Activated B cell treated with CpG ODN at 0.5 μM for 24 hours (primary cell): ENCODE data around the gene BMERB1. TPM values are rescaled to one million over a fixed set of nuclear protein-coding genes. Genes with fewer than 3 reads are reported as not detected.

ENCODE experiments used
- ATAC-seq: fragments of 200-7000 bp; cut with Tn5 transposase; one replicate; pipeline ENCODE4 v1.10.0; 2021; ENCODE audit warnings: low read depth, mild to moderate bottlenecking, moderate library complexity
- CTCF ChIA-PET: fragments of 350-600 bp; sonication (Branson Sonifier 250); formaldehyde crosslinking; loops from one replicate; lab custom pipeline; 2021; ENCODE audit warnings: antibody characterized with exemption; lab: Charles Lee
- POLR2A ChIA-PET: fragments of 350-600 bp; sonication (Branson Sonifier 250); formaldehyde crosslinking; loops from one replicate; lab custom pipeline; 2021; ENCODE audit warnings: antibody characterized with exemption; lab: Charles Lee
- DNase-seq: peaks from one replicate; pipeline ENCODE4 v3.0.0; 2022
- H3K27ac Mint-ChIP-seq: one replicate; pipeline ENCODE4 v1.8.0; 2020; ENCODE audit warnings: mixed read lengths
- H3K27me3 Mint-ChIP-seq: one replicate; pipeline ENCODE4 v1.8.0; 2021; ENCODE audit warnings: mixed read lengths
- H3K36me3 Mint-ChIP-seq: one replicate; pipeline ENCODE4 v1.8.0; 2021; ENCODE audit warnings: low read depth, mixed read lengths
- H3K4me1 Mint-ChIP-seq: one replicate; pipeline ENCODE4 v1.8.0; 2021; ENCODE audit warnings: mixed read lengths
- H3K4me3 Mint-ChIP-seq: one replicate; pipeline ENCODE4 v1.8.0; 2020; ENCODE audit warnings: mild to moderate bottlenecking, mixed read lengths
- H3K9me3 Mint-ChIP-seq: one replicate; pipeline ENCODE4 v1.8.0; 2020; ENCODE audit warnings: mixed read lengths
- CTCF ChIP-seq: fragments of 200-600 bp; IDR thresholded peaks from one replicate; pipeline ENCODE4 v1.8.0; 2022; ENCODE audit warnings: antibody characterized with exemption, mild to moderate bottlenecking
- intact Hi-C: fragments of 100-400 bp; cut with micrococcal nuclease; formaldehyde crosslinking; loops from one replicate; pipeline ENCODE4 v1.15.1; 2024
- total RNA-seq: library from RNA; stranded (reverse); gene quantifications from 2 replicates; pipeline ENCODE4 v1.2.3, GENCODE V29; 2022

BMERB1 gene
- total RNA-seq, 1 donor from 2014 or later = 7.1 TPM

GRCh38 chr16:15597822-15598647 lies 163.6 kb downstream of the BMERB1 start:
- H3K36me3 Mint-ChIP-seq = peaks cover 97% of the 10 kb centered on the region

GRCh38 chr16:15598648-15599190 lies 164.3 kb downstream of the BMERB1 start:
- DNase-seq (no peak), ATAC-seq (no peak)
- Mint-ChIP-seq H3K9me3 (no peaks in the 10 kb centered on the region), H3K4me1 (peaks cover 21% of the 10 kb centered on the region), H3K4me3 (no peak overlapping the region), H3K36me3 (peaks cover 100% of the 10 kb centered on the region), H3K27me3 (no peaks in the 10 kb centered on the region), H3K27ac (peak overlapping the region; percentile 60)
- no peak for TF ChIP-seq CTCF
- CTCF ChIA-PET = no interaction called here
- POLR2A ChIA-PET = interaction anchor here (0.7 to 10.8 kb wide), 2 partner anchors 21 to 42 kb away, joined by 8 to 142 read pairs; partner anchors contain the start of gene MARF1
- intact Hi-C loops = no loop called here

More at GRCh38 chr16:15597822-15598647, 163.6 kb downstream of the BMERB1 start:
- Mint-ChIP-seq H3K27ac (peak overlapping the region; percentile 60), H3K4me3 (no peak overlapping the region), H3K27me3 (no peaks in the 10 kb centered on the region), H3K4me1 (peaks cover 27% of the 10 kb centered on the region), H3K9me3 (no peaks in the 10 kb centered on the region)
- ChIA-PET CTCF (interaction anchor here (2.8 kb wide), 1 partner anchor 45 kb away, joined by 11 read pairs; the partner anchor contains the start of gene MARF1), POLR2A (interaction anchor here (0.7 to 10.8 kb wide), 2 partner anchors 22 to 43 kb away, joined by 8 to 142 read pairs; partner anchors contain the start of gene MARF1)
- intact Hi-C loops = no loop called here
- no peak for TF ChIP-seq CTCF
- DNase-seq = no peak
- ATAC-seq = no peak

- intact Hi-C loops = no loop called here
- Mint-ChIP-seq H3K27me3 (no peaks in the 10 kb centered on the region), H3K36me3 (peaks cover 100% of the 10 kb centered on the region), H3K4me1 (peaks cover 13% of the 10 kb centered on the region), H3K9me3 (no peaks in the 10 kb centered on the region), H3K4me3 (no peak overlapping the region), H3K27ac (peak overlapping the region; percentile 19)
- DNase-seq (no peak), ATAC-seq (no peak)
- no peak for TF ChIP-seq CTCF
- ChIA-PET CTCF (no interaction called here), POLR2A (interaction anchor here (10.8 kb wide), 1 partner anchor 42 kb away, joined by 142 read pairs; the partner anchor contains the start of gene MARF1)
These were observed 165.1 kb downstream of the BMERB1 start for GRCh38 chr16:15599303-15600070.

GRCh38 chr16:15601212-15601879 lies 167.0 kb downstream of the BMERB1 start:
- no peak for TF ChIP-seq CTCF
- ATAC-seq = no peak
- Mint-ChIP-seq H3K4me1 (no peaks in the 10 kb centered on the region), H3K4me3 (no peak overlapping the region), H3K27me3 (no peaks in the 10 kb centered on the region), H3K9me3 (no peaks in the 10 kb centered on the region), H3K27ac (peak overlapping the region; percentile 64), H3K36me3 (peaks cover 100% of the 10 kb centered on the region)
- intact Hi-C loops = no loop called here
- CTCF ChIA-PET = interaction anchor here (1.1 kb wide), 1 partner anchor 41 kb away, joined by 3 read pairs; no protein-coding TSS in a partner anchor
- no peak for DNase-seq
- POLR2A ChIA-PET = interaction anchor here (1.2 kb wide), 1 partner anchor 10 kb away, joined by 5 read pairs; no protein-coding TSS in a partner anchor
